Endothelial cell of umbilical vein (primary cell): Measurements from ENCODE around the gene CXCR2.

Source experiments
- CTCF ChIP-seq, 2 donors: IDR thresholded peaks; 1 replicate in 1 of 2; 2 replicates in 1 of 2; pipeline ENCODE4 v1.5.1; 2011; ENCODE audit warnings: low read length in 2 of 2, mild to moderate bottlenecking in 2 of 2, moderate library complexity in 2 of 2, control low read depth in 1 of 2, inconsistent platforms in 1 of 2, low read depth in 1 of 2; ENCODE audit not compliant: insufficient read depth in 1 of 2; ENCODE audit errors: extremely low read depth in 1 of 2
- EZH2 ChIP-seq: IDR thresholded peaks from 2 replicates; pipeline ENCODE4 v1.6.1; 2012; ENCODE audit warnings: borderline replicate concordance, low read depth, mild to moderate bottlenecking, moderate library complexity, low read length, inconsistent platforms; ENCODE audit not compliant: severe bottlenecking
- MYC ChIP-seq: IDR thresholded peaks from one replicate; pipeline ENCODE4 v1.6.1; 2011; ENCODE audit warnings: mild to moderate bottlenecking, low read depth, low read length
- POLR2A ChIP-seq: IDR thresholded peaks from 2 replicates; pipeline ENCODE4 v1.6.1; 2012; ENCODE audit warnings: low read depth, mild to moderate bottlenecking, control low read depth, low read length
- POLR2AphosphoS5 ChIP-seq: IDR thresholded peaks from 2 replicates; pipeline ENCODE4 v1.6.1; 2012; ENCODE audit warnings: low read depth, mild to moderate bottlenecking, control low read depth, low read length, moderate library complexity; ENCODE audit not compliant: insufficient read depth

- TF ChIP-seq POLR2A (no peak), EZH2 (no peak), CTCF (IDR thresholded peaks at IDR 0.05; ENCODE audit: extremely low read depth in 1 of 2, insufficient read depth in 1 of 2, low read depth in 1 of 2, low read length in 2 of 2) (no peak), MYC (no peak), POLR2AphosphoS5 (no peak)
These were observed 48.2 kb upstream of the CXCR2 start for GRCh38 chr2:218077464-218078216.
